Esophagus squamous epithelium (tissue), 4 donors: ENCODE data around the gene NALF2.

Experiments
- CTCF ChIP-seq, 6 experiments: fragments of 450-650 bp in 4 of 6; fragments of 200-600 bp in 2 of 6; sonication (generic) in 2 of 6; IDR thresholded peaks; one replicate each; pipeline ENCODE4 v1.5.1; 2016 to 2019; ENCODE audit warnings: antibody characterized with exemption in 6 of 6, mild to moderate bottlenecking in 4 of 6, moderate library complexity in 4 of 6
- POLR2A ChIP-seq, 4 donors: fragments of 450-650 bp; IDR thresholded peaks; one replicate each; pipeline ENCODE4 v1.6.1; 2017; ENCODE audit warnings: antibody characterized with exemption in 4 of 4, mild to moderate bottlenecking in 4 of 4, moderate library complexity in 3 of 4

DNA sequence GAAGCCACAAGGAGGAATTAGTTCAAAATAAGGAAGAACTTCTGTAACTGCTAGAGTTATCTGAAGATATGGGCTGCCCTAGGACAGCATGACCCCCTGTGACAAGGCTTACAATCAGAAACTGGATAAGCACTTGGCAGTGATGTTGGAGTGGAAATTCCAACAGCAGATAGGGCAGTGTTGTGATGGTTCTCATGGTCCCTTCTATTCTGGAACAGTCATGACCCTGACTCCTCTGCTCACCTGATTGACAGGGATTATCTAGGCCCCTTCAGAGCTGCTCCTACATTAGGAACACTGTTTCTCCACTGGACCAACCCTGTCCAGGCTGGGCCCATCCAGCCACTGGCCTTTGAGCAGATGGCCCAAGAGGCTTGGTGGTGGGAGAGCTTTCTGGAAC is 17.9 kb downstream of the NALF2 start:
- TF ChIP-seq CTCF (IDR thresholded peaks at IDR 0.05) (no peak), POLR2A (IDR thresholded peaks at IDR 0.05) (no peak)
